ENCODE results near the gene LGALS3BP.

DNA sequence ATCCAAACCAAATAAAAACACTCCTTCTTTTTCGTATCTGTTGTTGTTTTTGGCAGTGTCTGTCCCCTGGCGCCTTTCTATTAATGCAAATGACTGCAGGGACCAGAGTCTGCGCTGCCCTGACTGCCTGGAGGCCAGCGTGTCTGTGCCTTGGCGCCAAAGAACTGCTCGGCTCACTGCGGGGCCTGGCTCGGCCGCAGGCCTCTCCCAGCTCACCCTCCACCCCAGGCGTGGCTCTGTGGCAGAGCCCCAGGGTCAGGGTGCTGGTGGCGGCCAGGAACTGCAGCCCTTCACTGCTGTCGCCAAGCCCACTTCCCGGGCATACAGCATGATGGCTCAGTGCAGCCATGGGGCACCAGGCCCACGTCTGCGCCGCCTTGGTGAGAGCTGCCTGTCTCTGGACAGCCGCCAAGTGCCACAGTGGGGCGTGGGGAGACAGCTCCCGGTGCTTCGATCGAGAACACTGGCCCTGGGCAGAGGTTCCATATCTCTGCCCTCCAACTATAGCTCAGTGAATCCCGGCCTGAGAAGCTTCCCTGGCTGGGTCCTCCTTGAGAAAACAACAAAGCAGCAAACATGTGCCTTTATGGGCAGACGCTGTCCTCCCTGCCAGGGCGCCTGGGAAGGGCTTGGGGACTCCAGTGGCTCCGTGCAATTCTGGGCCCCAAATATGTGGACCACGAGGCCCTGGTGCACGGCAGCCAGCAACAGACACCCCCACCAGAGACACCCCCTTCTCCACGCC lies 18.8 kb upstream of the LGALS3BP start:
- TF ChIP-seq, protein P1, sequence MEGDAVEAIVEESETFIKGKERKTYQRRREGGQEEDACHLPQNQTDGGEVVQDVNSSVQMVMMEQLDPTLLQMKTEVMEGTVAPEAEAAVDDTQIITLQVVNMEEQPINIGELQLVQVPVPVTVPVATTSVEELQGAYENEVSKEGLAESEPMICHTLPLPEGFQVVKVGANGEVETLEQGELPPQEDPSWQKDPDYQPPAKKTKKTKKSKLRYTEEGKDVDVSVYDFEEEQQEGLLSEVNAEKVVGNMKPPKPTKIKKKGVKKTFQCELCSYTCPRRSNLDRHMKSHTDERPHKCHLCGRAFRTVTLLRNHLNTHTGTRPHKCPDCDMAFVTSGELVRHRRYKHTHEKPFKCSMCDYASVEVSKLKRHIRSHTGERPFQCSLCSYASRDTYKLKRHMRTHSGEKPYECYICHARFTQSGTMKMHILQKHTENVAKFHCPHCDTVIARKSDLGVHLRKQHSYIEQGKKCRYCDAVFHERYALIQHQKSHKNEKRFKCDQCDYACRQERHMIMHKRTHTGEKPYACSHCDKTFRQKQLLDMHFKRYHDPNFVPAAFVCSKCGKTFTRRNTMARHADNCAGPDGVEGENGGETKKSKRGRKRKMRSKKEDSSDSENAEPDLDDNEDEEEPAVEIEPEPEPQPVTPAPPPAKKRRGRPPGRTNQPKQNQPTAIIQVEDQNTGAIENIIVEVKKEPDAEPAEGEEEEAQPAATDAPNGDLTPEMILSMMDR (IDR thresholded peaks at IDR 0.05), result no peak
- no peak for TF ChIP-seq SIN3A (IDR thresholded peaks at IDR 0.05; ENCODE audit: borderline replicate concordance, insufficient read depth, low read depth, low read length)

Data from Panc1 (cell line).